ENCODE measurements around the gene KRTAP12-2. TPM values are rescaled to one million over a fixed set of nuclear protein-coding genes. Genes with fewer than 3 reads are reported as not detected.
A peak's percentile ranks its signal among the peaks of the same experiment; 100 is the strongest.

KRTAP12-2 gene
- total and polyA plus RNA-seq, 12 donors: not detected

DNA sequence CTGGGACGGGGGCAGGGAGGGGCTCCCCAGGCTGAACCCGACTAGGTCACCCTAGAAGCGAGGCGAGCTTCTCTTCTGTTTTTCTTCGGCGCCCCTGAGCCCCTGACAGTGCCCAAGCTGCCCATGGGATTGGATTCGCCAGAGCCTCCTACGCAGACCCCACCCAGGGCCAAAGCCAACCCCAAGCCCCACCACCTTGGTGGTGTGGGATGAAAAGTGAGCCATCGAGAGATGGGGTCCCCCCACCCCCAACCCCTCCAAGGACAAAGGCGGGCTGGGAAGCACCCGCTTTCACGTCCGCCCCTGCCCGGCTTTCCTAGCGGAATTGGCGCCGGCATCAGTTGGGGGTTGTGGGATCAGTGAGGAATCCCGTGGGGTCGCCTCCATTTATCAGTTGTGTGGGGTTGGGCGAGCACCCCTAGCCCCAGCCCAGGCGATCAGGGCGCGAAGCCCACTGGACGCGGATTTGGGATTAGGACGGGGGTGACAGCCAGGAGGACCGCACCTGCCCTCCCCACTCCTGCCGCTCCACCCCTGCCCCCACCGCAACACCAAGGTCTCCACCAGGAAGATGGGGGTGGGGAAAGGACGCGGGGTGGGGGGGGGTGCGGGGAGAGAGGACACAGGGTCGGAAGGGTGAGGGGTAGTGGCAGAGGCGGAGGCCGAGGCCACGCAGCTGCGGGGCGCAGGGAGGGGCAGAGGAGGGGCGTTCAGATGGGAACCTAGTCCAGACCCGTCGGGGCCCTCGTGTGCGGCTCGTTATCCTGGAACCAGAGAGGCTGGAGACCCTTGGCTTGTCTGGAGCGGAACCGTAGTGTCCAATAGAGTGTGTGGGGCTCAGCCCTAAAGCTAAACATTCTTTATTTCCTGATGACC is 40.2 kb upstream of the KRTAP12-2 start:
- no peak for TF ChIP-seq POLR2A (IDR thresholded peaks at IDR 0.05)
- TF ChIP-seq, protein P1, sequence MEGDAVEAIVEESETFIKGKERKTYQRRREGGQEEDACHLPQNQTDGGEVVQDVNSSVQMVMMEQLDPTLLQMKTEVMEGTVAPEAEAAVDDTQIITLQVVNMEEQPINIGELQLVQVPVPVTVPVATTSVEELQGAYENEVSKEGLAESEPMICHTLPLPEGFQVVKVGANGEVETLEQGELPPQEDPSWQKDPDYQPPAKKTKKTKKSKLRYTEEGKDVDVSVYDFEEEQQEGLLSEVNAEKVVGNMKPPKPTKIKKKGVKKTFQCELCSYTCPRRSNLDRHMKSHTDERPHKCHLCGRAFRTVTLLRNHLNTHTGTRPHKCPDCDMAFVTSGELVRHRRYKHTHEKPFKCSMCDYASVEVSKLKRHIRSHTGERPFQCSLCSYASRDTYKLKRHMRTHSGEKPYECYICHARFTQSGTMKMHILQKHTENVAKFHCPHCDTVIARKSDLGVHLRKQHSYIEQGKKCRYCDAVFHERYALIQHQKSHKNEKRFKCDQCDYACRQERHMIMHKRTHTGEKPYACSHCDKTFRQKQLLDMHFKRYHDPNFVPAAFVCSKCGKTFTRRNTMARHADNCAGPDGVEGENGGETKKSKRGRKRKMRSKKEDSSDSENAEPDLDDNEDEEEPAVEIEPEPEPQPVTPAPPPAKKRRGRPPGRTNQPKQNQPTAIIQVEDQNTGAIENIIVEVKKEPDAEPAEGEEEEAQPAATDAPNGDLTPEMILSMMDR (IDR thresholded peaks at IDR 0.05): no peak
- intact Hi-C loops (cut with DNase I): no loop called here
- peaks cover 88% of the 10 kb centered on the region for H3K27me3 ChIP-seq

DNA sequence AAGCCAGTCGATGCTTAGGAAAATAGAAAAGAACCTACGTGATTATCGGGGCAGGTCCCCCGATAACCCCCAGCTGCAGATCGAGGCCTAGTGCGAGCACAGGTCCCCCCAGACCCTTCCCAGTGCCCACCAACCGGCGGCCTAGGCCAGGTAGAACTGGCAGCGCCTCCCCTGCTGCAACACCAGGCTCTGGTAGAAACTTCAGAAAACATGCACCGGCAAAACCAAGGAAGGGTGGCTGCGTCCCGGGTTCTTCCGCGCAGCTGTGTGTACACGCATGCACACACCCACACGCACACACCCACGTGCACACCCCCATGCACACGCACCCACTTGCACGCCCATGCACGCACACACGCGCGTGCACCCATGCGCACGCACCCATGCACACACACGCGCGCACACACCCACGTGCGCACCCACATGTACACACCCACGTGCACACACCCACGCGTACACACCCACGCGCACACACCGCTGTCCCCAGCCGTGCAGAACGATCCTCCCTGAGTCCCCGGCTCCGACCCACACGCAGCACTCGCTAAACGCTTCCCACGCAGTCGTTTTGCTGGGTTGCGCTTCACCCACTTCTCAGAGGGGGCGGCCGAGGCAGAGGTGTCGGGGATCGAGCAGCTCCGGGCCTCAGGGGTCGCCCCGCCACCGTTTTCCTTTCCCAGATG is 39.4 kb upstream of the KRTAP12-2 start:
- Histone ChIP-seq H3K27me3 (peaks cover 88% of the 10 kb centered on the region), H3K4me3 (no peak overlapping the region), H3K9me3 (replicated peaks in 1 of 3) (no peaks in the 10 kb centered on the region), H3K4me1 (replicated peaks in 1 of 2) (no peaks in the 10 kb centered on the region), H3K27ac (no peak overlapping the region), H3K36me3 (replicated peaks in 1 of 2) (no peaks in the 10 kb centered on the region)
- intact Hi-C loops (cut with DNase I): no loop called here
- TF ChIP-seq, protein P1 (IDR thresholded peaks at IDR 0.05): no peak
- TF ChIP-seq POLR2A (IDR thresholded peaks at IDR 0.05): no peak
- WGBS, 4 donors: 4 to 13% (median 5%) methylated on average over 21 to 54 of the region's 54 CpGs
- DNase-seq: no peak

More for the DNA sequence above, 40.2 kb upstream of the KRTAP12-2 start:
- Histone ChIP-seq H3K9me3 (replicated peaks in 1 of 3) (no peaks in the 10 kb centered on the region), H3K27ac (no peak overlapping the region), H3K36me3 (replicated peaks in 1 of 2) (no peaks in the 10 kb centered on the region), H3K4me3 (no peak overlapping the region), H3K4me1 (replicated peaks in 1 of 2) (no peaks in the 10 kb centered on the region)
- peak in 1 of 7 donors; percentile 2 for DNase-seq
- 3 to 8% (median 3%) methylated on average over 14 to 46 of the region's 46 CpGs for WGBS, 4 donors

DNA sequence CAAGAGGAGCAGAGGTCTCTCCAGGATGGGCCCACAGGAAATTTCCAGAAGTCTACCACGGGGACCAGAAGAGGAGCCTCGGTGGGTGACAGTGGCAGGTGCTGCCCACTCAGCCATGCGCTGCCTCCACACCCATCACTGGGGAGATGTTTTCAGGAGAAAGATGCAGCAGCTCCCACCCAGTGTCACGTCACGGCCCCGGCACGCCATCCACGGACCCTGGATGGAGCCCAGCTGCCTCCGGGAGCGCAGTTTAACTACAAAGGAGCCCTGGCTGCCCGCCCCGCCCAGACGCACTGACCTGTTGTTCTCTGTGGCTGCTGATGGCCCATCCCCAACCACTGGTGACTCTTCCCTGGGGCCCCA is 37.9 kb upstream of the KRTAP12-2 start:
- Histone ChIP-seq H3K27ac (no peak overlapping the region), H3K4me3 (no peak overlapping the region), H3K27me3 (peaks cover 75% of the 10 kb centered on the region), H3K4me1 (replicated peaks in 1 of 2) (no peaks in the 10 kb centered on the region), H3K9me3 (replicated peaks in 1 of 3) (no peaks in the 10 kb centered on the region), H3K36me3 (replicated peaks in 1 of 2) (no peaks in the 10 kb centered on the region)
- DNase-seq: peak in 2 of 7 donors; percentile 0 to 2
- 13 to 20% (median 18%) methylated on average over 3 to 13 of the region's 13 CpGs for WGBS, 4 donors
- no peak for TF ChIP-seq POLR2A (IDR thresholded peaks at IDR 0.05)
- TF ChIP-seq, protein P1 (IDR thresholded peaks at IDR 0.05): no peak
- intact Hi-C loops (cut with DNase I): no loop called here
